ENCODE measurements around the gene TMEM150A. TPM values are rescaled to one million over a fixed set of nuclear protein-coding genes. Genes with fewer than 3 reads are reported as not detected.

The TMEM150A gene
- total and polyA plus RNA-seq, 2 of the 13 experiments (the other 11 are each of a cell fraction or from before 2014, with no cell fraction given): 30.1 to 70.4 TPM

DNA sequence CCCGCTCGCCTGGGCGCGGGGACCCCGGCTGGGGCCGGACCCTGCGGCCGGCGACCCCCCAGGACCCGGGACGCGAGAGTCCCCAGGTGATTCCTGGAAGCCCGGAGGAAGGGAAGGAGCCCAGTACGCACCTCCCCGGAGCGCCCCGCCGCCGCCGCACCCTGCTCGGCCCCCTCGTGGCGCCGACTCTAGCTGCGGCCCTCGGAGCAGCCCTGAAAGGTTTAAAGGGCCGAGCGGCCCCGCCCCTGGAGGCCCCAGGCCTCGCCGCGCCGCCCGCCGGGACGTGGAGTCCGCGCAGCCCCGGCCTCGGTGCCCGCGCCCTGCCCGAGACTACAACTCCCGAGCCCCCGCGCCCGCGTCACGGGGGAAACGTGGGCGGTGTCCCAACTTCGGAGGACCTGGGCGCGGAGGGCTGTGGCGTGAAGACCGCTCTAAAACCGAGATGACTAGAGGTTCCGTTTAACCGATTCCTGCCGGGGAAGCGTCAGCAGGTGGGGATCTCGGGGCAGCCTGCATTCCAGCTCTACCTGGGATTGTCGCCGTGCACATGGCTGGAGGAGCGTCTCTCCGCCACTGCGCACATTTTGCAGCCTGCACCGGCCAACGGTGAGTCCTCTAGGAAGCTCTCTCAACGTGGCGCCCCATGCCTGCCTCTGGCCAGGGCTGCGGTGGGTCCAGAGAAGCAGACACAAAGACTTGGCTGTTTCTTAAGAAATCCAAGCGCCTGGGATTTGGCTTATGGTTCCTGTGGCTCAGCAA, at the start of gene TMEM150A (continued):
- TF ChIP-seq NFYB (CRISPR knock-in tag; IDR thresholded peaks at IDR 0.05): no peak
- TF ChIP-seq ZNF83 (CRISPR knock-in tag; IDR thresholded peaks at IDR 0.05; ENCODE audit: borderline replicate concordance): peak; percentile 67; the same call in 1 of the 2 replicates
- TF ChIP-seq SOX5 (CRISPR knock-in tag; IDR thresholded peaks at IDR 0.05; ENCODE audit: borderline replicate concordance): no peak
- TF ChIP-seq KMT2A (CRISPR knock-in tag; IDR thresholded peaks at IDR 0.05): no peak; the same call in 1 of the 2 replicates
- TF ChIP-seq, protein P1, sequence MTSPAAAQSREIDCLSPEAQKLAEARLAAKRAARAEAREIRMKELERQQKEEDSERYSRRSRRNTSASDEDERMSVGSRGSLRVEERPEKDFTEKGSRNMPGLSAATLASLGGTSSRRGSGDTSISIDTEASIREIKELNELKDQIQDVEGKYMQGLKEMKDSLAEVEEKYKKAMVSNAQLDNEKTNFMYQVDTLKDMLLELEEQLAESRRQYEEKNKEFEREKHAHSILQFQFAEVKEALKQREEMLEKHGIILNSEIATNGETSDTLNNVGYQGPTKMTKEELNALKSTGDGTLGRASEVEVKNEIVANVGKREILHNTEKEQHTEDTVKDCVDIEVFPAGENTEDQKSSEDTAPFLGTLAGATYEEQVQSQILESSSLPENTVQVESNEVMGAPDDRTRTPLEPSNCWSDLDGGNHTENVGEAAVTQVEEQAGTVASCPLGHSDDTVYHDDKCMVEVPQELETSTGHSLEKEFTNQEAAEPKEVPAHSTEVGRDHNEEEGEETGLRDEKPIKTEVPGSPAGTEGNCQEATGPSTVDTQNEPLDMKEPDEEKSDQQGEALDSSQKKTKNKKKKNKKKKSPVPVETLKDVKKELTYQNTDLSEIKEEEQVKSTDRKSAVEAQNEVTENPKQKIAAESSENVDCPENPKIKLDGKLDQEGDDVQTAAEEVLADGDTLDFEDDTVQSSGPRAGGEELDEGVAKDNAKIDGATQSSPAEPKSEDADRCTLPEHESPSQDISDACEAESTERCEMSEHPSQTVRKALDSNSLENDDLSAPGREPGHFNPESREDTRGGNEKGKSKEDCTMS (CRISPR knock-in tag; conservative IDR thresholded peaks at IDR 0.05): no peak
- no peak for TF ChIP-seq ELF1 (CRISPR knock-in tag; IDR thresholded peaks at IDR 0.05)
- TF ChIP-seq HNRNPUL1 (IDR thresholded peaks at IDR 0.05; ENCODE audit: low read depth, low read length): no peak; the same call in 1 of the 2 replicates
- TF ChIP-seq ZNF816 (CRISPR knock-in tag; IDR thresholded peaks at IDR 0.05; ENCODE audit: borderline replicate concordance): 0 out of 2 replicates have a peak, but pooled peaks have one; percentile 91
- no peak for TF ChIP-seq MYNN (CRISPR knock-in tag; IDR thresholded peaks at IDR 0.05; ENCODE audit: low read depth)
- TF ChIP-seq, protein P2, sequence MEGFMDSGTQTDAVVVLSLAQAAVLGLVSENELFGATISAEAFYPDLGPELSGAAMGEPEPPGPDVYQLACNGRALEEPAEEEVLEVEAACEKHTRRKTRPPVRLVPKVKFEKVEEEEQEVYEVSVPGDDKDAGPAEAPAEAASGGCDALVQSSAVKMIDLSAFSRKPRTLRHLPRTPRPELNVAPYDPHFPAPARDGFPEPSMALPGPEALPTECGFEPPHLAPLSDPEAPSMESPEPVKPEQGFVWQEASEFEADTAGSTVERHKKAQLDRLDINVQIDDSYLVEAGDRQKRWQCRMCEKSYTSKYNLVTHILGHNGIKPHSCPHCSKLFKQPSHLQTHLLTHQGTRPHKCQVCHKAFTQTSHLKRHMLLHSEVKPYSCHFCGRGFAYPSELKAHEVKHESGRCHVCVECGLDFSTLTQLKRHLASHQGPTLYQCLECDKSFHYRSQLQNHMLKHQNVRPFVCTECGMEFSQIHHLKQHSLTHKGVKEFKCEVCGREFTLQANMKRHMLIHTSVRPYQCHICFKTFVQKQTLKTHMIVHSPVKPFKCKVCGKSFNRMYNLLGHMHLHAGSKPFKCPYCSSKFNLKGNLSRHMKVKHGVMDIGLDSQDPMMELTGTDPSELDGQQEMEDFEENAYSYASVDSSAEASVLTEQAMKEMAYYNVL (CRISPR knock-in tag; IDR thresholded peaks at IDR 0.05; ENCODE audit: borderline replicate concordance): peak; percentile 89; the same call in 1 of the 2 replicates
- no peak; the same call in 1 of the 2 replicates for TF ChIP-seq HNF4A (CRISPR knock-in tag; IDR thresholded peaks at IDR 0.05)
- no peak for TF ChIP-seq MAFG (CRISPR knock-in tag; IDR thresholded peaks at IDR 0.05)
- TF ChIP-seq, protein P3, sequence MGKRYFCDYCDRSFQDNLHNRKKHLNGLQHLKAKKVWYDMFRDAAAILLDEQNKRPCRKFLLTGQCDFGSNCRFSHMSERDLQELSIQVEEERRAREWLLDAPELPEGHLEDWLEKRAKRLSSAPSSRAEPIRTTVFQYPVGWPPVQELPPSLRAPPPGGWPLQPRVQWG (CRISPR knock-in tag; IDR thresholded peaks at IDR 0.05; ENCODE audit: borderline replicate concordance, low read depth): no peak
- no peak for TF ChIP-seq SMAD9 (CRISPR knock-in tag; IDR thresholded peaks at IDR 0.05)
- TF ChIP-seq, protein P4, sequence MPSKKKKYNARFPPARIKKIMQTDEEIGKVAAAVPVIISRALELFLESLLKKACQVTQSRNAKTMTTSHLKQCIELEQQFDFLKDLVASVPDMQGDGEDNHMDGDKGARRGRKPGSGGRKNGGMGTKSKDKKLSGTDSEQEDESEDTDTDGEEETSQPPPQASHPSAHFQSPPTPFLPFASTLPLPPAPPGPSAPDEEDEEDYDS (CRISPR knock-in tag; IDR thresholded peaks at IDR 0.05): peak; percentile 95
- TF ChIP-seq ZNF468 (CRISPR knock-in tag; IDR thresholded peaks at IDR 0.05): 0 out of 2 replicates have a peak, but pooled peaks have one; percentile 16
- peak; percentile 32; the same call in 1 of the 2 replicates for TF ChIP-seq NKX3-1 (CRISPR knock-in tag; IDR thresholded peaks at IDR 0.05)
- TF ChIP-seq, protein P5, sequence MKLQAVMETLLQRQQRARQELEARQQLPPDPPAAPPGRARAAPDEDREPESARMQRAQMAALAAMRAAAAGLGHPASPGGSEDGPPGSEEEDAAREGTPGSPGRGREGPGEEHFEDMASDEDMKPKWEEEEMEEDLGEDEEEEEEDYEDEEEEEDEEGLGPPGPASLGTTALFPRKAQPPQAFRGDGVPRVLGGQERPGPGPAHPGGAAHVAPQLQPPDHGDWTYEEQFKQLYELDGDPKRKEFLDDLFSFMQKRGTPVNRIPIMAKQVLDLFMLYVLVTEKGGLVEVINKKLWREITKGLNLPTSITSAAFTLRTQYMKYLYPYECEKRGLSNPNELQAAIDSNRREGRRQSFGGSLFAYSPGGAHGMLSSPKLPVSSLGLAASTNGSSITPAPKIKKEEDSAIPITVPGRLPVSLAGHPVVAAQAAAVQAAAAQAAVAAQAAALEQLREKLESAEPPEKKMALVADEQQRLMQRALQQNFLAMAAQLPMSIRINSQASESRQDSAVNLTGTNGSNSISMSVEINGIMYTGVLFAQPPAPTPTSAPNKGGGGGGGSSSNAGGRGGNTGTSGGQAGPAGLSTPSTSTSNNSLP (IDR thresholded peaks at IDR 0.05; ENCODE audit: low read depth, low read length): no peak
- no peak for TF ChIP-seq BORCS8-MEF2B (CRISPR knock-in tag; IDR thresholded peaks at IDR 0.05)
- TF ChIP-seq SAP130 (CRISPR knock-in tag; IDR thresholded peaks at IDR 0.05; ENCODE audit: low read depth): peak; percentile 89
- TF ChIP-seq ZNF326 (CRISPR knock-in tag; IDR thresholded peaks at IDR 0.05; ENCODE audit: borderline replicate concordance): no peak
- no peak for TF ChIP-seq MBD4 (IDR thresholded peaks at IDR 0.05; ENCODE audit: borderline replicate concordance, low read length)
- no peak for TF ChIP-seq CHD4 (IDR thresholded peaks at IDR 0.05; ENCODE audit: borderline replicate concordance, low read length)
- TF ChIP-seq ZNF839 (CRISPR knock-in tag; IDR thresholded peaks at IDR 0.05; ENCODE audit: borderline replicate concordance): peak; percentile 70; the same call in 1 of the 2 replicates
